T-helper 22 cell (primary cell): ENCODE results near the gene GHRL.
A peak's percentile ranks its signal among the peaks of the same experiment; 100 is the strongest.
"Not testable (repeated sequence)": the region's sequence is repeated elsewhere in the genome, so short reads cannot be mapped to it uniquely, and the experiment has no call there.

Experiments
- DNase-seq: peaks from one replicate; pipeline ENCODE4 v3.0.0-alpha.2; 2020; ENCODE audit warnings: low read depth

The GHRL gene

DNA sequence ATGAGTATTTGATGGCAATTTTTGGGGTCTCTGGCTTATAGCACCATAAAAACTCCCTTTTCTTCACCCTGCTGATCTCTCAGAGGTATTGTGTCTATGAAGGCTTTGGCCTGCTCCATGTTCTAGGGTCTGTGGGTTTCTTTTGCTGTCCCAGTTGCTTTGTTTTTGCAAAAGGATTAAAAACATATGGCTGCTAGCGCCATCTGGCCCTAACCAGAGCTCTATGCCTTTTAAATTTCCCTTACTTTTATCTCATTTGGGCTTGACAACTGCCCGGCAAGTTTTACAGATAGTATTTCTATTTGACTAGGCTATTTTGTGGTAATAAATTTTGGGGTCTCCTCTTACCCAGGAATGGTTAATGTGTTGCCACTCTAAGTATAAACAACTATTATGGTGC, 6.4 kb upstream of the GHRL start:
- no peak for DNase-seq

DNA sequence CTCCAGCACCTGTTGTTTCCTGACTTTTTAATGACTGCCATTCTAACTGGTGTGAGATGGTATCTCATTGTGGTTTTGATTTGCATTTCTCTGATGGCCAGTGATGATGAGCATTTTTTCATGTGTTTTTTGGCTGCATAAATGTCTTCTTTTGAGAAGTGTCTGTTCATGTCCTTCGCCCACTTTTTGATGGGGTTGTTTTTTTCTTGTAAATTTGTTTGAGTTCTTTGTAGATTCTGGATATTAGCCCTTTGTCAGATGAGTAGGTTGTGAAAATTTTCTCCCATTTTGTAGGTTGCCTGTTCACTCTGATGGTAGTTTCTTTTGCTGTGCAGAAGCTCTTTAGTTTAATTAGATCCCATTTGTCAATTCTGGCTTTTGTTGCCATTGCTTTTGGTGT, 5.3 kb upstream of the GHRL start:
- not testable (repeated sequence) for DNase-seq

DNA sequence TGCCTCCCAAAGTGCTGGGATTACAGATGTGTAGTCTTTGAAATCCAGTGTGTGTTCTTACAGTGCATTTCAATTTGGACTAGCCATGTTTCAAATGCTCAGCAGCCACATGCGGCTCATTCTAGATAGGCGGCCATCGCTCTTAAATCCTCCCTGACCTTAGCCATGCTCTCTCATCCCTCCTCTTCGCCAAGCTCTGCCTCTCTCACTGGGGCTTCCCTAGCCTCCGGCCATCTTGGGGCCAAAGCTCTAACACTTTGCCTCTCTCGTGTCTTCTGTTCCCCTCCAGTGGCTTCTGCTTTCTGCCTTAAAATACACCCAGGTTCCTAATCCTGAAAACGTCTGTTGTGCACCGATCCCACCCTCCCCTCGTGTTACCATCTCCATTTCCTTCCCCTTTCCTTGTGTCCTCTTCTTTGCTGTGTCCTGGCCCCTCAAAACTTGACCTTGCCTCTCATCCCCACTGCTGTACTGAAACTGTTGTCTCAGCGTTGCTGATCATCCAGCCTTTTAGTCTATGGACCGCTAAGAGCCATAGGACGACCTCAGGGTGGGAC, 1.4 kb upstream of the GHRL start:
- DNase-seq, result no peak

DNA sequence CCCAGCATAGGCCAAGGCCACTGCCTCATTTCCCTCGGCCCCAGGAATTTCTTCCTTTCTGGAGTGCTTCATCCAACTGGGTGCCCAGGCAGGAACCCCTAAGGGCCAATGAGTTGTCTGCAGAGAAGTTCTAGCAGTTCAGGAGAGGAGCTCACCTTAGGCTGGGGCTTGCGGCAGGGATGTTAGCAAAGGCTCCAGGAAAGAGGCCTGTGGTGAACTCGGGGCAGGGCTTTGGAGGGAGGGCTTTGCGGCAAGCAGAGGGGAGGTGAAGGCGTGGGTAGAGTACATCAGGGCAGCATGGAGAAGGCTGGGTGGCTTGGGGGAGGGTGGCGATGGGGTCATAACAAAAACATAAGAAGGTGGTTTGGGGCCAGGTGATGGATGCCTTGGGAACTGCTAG, 1.1 kb downstream of the GHRL start:
- DNase-seq, result no peak

GRCh38 chr3:10290481-10291176, 2.1 kb downstream of the GHRL start:
- DNase-seq, result no peak

- no peak for DNase-seq
Observed at GRCh38 chr3:10289787-10290355, 2.9 kb downstream of the GHRL start.

DNA sequence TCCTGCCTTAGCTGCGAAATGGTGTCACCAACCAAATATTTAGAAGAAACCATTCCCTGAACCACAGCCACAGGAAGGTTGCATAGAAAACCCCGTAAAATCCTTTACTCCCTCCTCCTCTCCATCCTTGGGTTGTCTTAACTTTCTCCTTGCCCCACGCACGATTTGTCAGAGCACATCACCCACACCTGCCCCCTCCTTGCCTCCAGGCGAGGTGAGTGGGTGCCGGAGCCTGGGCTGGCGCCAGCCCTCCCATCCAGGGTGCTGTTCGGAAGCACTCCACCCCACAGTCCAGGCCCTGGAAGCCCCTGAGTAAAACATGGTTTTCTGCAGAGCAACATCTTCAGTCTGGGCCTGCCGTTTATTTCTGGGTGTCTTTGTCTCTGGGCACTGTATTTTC, 3.7 kb downstream of the GHRL start:
- no peak for DNase-seq

- DNase-seq, result no peak
Observed at GRCh38 chr3:10288575-10288960, 4.2 kb downstream of the GHRL start.

- DNase-seq, result no peak
Observed at GRCh38 chr3:10287936-10288574, 4.7 kb downstream of the GHRL start.

GRCh38 chr3:10286596-10287295, 6.0 kb downstream of the GHRL start:
- no peak for DNase-seq

DNA sequence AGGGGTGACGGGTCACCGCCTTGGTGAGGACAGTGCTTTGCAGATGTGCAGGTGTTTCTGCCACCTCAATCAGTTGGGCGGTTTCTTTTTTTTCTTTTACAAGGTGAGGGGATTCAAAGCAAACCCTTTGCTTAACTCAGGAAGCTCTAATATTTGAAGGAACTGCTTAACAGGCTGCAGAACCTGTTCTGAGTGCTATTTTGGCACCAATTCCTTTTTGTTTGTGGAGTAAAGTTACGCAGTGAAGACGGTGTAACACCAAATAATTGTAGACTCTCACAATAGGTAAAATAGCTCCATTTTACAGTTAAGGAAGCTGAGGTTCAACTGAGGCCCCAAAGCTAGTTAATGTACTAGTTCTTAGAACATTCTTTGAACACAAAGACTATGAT, 6.6 kb downstream of the GHRL start:
- DNase-seq, result no peak

GRCh38 chr3:10285272-10286132, 7.2 kb downstream of the GHRL start:
- no peak for DNase-seq

- DNase-seq, result peak; percentile 52
Observed at GRCh38 chr3:10284496-10284895, 8.3 kb downstream of the GHRL start.

- no peak for DNase-seq
Observed at GRCh38 chr3:10283638-10284037, 9.1 kb downstream of the GHRL start.

DNA sequence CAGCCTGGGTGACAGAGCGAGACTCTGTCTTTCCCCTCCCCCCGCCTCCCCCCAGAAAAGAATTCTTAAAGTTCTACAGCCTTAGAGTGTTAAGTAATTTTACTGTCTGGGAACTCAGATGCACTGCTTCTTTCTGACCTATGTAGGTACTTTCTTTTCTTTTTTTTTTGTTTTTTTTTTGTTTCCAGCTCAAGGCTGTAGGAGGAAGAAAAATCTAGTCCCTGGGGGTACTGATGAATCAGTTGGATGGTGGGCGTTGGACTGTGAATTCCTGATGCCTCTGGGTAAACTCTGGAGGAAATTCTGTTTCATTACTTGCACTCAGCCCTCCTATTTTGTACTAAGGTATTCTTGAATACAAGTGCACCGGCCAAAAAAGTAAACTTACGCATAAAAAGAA, 10.8 kb downstream of the GHRL start:
- no peak for DNase-seq

- DNase-seq, result no peak
Observed at GRCh38 chr3:10280571-10280970, 12.2 kb downstream of the GHRL start.

DNA sequence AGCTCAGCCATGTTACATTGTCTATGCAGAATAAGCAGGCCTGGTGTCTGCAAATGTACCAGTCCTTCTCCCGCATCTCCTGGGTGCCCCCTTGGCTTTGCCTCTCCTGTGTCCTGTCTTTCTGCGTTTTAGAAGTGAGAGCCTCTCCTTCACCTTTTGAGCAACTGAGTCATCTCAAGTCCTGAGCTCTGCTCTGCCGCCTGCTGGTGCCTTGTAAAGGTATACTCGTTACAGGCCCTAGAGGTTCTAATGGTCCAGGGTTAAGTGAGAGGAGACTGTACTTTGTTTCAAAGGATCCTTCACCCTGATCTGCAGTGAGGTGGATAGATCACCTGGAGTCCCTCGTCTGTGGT, 12.6 kb downstream of the GHRL start:
- DNase-seq, result no peak

- no peak for DNase-seq
Observed at GRCh38 chr3:10279384-10280176, 13.2 kb downstream of the GHRL start.

DNA sequence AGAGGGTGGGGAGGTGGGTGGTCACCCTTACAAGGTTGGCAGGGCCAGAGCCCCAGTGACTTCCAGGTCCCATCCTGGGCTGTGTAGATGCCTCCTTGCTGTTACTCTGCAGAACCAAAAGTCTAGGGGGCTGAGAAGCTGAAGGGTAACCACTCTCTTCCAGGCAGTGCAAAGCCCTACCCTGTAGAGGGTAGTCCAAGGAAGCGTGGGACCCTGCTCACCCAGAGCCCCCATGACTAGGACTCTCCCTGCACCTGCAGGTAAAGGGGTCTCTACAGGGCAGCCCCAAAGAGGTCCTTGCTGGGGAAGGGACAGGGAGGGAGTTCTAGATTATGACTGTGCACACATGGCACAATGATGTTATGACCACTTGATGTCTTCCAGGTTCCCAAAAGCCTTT, 14.2 kb downstream of the GHRL start:
- no peak for DNase-seq

GRCh38 chr3:10277115-10277625, 15.6 kb downstream of the GHRL start:
- DNase-seq, result no peak

GRCh38 chr3:10274601-10275000, 18.1 kb downstream of the GHRL start:
- no peak for DNase-seq
